ENCODE data around the gene GPR148.

The GPR148 gene

GRCh38 chr2:130768191-130768855, 39.5 kb downstream of the GPR148 start:
- in situ Hi-C loops (cut with HindIII; ENCODE audit: low sequenced_read_pairs) = no loop called here

- in situ Hi-C loops (cut with HindIII; ENCODE audit: low sequenced_read_pairs) = no loop called here
Measured at GRCh38 chr2:130769343-130769907, 40.6 kb downstream of the GPR148 start.

GRCh38 chr2:130776550-130776949, 47.7 kb downstream of the GPR148 start:
- in situ Hi-C loops (cut with HindIII; ENCODE audit: low sequenced_read_pairs) = no loop called here

DNA sequence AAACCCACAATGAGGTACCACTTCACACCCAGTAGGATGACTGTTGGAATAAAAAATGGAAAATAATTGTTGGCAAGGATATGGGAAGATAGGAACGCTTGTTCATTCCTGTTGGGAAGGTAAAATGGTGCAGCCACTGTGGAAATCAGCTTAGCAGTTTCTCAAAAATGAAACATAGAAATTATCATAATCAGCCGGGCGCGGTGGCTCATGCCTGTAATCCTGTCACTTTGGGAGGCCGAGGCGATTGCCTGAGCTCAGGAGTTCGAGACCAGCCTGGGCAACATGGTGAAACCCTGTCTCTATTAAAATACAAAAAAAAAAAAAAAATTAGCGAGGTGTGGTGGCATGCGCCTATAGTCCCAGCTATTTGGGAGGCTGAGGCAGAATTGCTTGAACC, 49.9 kb downstream of the GPR148 start:
- in situ Hi-C loops (cut with HindIII; ENCODE audit: low sequenced_read_pairs) = no loop called here
